DMS53 treated with DMSO at 0.1 percent for 48 hours (cell line): Measurements from ENCODE around the gene GNA12.

Experiments used
- DNase-seq: peaks from one replicate; lab custom pipeline; 2025; ENCODE audit not compliant: unreplicated experiment; lab: John Stamatoyannopoulos, UW

GNA12 gene

DNA sequence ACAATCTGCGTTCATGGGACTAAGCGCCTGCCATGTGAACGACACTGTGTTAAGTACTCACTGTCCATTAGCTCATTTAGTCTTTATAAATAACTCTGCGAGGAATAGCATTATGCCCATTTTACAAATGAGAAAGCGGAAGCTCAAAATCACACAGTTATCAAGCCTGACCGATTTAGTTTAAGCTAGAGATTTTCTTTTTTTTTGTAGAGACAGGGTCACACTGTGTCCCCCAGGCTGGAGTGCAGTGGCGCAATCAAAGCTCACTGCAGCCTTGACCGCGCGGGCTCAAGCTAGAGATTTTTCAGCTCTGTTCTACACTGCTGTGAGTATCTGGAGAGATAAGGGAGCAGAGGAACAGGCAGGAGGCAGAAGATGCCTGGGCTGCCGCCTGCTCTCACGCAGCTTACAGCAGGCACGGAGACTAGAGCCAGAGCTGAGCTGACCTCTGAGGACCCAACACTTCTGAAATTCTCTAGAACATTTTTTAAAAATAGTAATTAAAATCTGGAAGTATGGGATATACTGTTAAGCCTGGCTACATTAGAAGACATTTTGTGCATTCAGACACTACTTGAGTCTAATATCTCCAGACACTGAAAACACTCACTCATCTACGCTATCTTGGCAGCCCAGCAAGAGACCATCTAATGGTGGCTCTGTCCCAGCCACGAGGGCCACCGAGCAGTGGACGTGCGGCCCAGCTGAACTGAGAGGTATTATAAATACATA is 38.7 kb downstream of the GNA12 start:
- no peak for DNase-seq

DNA sequence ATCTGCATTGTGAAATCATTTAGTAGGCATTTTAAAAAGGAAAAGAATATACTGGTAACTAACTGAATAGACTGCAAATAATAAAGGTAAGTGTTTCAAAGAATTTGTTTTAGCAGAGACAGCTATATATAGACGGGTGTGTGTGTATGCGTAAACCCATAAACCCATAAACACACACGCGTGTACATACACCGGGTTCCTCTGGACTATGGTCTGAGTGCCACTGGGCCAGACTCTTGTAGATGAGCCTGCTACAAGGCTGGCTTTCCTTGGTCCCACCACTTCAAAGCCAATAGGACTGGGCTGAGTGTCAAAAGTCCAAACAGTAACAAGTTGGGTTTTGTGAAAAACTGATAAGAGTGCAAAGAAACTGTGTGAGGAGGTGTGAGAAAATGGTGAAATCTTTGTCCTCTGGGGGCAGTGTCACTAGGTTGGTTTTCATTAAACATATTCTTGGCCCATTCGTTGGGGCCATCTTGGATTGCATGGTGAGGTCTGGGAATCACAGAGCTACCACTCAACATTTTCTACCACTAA is 39.8 kb downstream of the GNA12 start:
- DNase-seq = no peak

DNA sequence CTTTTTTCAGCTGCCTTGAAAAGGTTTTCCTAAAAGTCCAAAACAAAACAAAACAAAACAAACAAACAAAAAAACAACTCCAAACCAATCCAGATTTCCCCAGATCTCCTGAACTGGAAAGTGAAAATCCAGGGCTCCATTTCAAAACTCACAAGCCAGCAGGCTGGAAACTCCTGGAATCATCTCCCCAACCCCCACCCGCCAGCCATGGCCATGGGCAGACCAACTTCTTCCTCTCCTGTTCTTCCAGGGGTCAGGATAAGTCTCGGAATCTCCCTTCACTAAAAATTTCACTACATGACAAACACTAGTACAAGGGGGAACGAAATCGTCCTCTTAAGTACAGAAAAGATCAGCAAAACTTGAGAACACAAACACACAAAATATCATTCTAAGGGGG is 40.4 kb downstream of the GNA12 start:
- no peak for DNase-seq

DNA sequence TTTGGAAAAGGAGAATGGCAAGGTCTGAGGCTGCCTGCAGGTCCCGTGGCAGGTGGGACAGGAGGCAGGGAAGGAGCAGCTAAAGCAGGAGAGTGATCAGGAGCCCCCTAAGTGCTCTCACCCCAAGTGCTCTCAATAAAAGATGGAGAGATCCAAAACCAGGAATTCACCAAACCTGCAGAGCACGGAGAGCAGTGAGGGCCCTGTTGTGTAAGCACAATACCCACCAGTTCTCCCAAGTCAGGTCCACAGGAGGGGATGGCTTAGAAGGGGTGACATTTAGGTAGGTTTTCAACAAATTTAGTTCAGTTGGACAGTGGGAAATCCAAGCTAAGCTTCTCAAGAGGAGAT is 40.8 kb downstream of the GNA12 start:
- DNase-seq = no peak

DNA sequence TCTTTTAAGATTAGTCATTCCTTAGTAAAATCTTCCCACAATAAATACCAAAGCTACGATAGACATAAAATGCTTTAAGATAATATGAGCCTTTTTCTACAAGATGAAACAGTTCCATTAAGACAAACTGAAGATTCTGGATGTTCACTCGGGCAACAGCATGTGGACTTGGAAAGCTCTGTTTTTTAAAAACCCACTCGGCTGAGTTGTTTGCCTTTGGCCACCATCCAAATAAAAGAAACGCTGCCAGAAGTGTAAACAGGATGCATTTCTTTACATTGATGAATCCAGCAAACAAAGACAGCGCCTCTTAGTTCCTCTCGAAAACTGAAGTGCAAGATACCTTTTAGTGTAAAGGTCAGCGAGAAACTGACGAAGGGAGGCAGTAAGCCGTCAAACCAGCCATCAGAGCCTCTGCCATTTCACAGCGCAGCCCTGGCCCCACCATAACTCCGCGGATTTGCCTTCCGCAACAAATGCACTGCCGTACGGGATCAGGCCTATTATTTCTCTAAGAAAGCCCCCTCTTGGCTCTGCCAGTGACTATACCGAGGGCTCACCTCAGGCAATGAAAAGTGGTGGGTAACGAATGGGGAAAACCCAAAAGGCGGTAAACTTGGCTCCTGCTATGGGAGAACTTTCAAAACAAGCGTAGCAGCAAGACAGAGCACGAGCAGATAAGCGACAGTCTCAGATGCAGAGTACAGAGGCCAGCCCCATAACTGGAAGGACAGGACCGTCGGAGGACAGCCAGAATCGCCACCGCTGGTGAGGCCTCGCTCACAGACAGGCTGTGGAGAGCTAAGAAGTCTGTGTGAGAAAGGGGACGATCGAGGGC is 41.4 kb downstream of the GNA12 start:
- DNase-seq = peak; percentile 97

DNA sequence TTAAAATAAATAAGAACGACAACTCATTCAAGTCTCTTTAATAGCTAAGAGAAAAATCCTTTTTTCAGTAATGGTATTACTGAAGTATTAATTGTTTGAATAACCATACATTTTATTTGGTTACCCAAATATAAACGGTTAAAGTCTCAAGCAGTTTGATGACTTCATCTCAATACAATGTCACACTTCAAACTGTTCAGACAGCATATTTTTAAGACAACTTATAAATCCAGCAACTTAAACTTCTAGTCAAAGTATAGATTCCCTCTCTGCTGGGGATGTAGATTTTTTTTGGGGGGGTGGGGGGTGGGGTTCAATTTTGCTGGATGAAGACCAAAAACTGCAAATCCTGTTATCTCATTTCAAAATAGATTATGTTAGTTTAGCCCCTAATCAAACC is 42.0 kb downstream of the GNA12 start:
- no peak for DNase-seq

DNA sequence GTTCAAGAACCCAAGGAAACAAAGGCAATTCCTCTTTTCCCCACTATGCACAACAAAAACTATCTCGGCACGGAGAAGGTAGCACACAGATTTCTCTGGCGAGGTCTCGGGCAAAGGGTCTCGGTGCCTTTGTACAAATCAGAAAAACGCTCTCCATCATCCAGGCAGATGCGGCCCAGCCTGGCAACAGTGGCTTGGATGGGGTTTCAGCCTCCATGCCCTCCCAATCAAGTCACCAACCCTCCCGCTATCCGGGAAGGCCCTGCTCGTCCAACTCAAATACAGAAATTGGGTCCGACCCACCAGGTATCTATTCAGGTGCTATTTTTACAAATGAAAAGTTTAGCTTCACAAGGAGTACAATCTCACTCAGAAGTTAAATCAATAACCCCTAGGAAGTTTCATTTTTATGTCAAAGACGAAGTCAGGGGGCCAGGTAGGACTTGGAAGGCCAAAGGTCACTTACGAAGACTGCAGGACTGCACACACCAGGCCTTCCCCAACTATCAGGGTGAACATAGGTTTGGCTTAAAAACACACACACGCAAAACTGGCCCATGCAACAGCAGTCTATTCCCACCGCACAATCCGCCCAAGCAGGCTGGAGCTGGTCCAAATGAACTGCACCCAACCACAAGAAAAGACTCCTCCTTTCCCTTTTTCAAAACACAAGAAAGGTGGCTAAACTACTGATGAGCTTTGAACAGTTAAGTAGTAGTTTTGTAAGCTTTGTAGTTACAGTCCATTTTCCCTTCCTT is 43.0 kb downstream of the GNA12 start:
- DNase-seq = no peak

DNA sequence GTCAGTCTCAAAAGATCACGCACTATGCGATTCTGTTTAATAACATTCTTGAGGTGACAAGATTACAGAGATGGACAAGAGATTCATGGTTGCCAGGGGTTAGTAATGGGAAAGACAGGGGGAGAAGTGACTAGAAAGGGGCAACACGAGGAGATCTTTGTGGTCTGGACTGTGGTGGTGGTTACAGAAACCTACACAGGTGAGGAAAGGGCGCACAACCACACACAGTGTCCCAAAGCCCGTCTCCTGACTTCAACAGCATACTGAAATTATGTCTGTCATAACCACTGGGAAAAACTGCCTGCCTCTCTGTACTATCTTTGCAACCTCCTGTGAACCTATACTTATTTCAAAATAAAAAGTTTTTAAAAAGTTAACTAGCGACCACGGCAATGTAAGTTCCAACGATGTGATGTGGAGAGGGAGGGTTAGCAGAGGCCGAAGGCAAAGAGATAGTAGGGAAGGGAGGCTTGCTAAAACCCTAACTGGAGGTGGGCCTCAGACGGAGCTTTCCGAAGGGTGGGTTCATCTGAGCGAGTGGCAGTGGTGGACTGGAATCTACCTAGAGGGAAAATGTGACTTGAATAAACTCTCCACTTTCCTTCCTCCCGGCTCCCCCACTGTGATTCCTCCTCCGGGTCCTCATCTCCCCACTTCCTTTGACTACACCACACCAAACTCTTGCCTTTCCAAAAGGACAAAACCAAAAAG is 43.7 kb downstream of the GNA12 start:
- DNase-seq = no peak

DNA sequence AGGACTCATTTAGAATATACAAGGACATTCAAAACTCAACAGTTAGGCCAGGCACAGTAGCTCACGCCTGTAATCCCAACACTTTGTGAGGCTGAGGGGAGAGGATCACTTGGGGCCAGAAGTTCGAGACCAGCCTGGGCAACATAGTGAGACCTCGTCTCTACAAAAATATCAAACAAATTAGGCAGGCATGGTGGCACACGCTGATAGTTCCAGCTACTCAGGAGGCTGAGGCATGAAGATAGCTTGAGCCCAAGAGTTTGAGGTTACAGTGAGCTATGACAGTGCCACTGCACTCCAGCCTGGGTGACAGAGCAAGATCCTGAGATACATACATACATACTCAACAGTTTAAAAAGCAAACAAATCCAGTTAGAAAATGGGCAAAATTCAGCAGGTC is 44.9 kb downstream of the GNA12 start:
- no peak for DNase-seq

DNA sequence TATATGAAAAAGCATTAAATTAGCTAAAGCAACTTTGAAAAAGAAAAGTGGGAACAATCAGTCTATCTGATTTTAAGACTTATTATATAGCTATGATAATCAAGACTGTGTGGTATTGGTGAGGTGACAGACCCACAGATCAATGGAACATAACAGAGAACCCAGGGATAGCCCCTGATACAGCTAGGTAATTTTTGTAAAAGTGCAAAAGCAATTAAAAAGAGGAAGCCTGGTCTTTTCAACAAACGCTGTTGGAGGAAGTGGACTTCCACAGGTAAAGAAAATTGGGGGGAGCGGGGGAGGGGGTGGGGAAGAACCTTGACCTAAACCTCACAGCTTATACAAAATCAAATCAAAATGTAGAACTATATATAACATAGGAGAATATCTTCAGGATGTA is 45.4 kb downstream of the GNA12 start:
- DNase-seq = no peak

DNA sequence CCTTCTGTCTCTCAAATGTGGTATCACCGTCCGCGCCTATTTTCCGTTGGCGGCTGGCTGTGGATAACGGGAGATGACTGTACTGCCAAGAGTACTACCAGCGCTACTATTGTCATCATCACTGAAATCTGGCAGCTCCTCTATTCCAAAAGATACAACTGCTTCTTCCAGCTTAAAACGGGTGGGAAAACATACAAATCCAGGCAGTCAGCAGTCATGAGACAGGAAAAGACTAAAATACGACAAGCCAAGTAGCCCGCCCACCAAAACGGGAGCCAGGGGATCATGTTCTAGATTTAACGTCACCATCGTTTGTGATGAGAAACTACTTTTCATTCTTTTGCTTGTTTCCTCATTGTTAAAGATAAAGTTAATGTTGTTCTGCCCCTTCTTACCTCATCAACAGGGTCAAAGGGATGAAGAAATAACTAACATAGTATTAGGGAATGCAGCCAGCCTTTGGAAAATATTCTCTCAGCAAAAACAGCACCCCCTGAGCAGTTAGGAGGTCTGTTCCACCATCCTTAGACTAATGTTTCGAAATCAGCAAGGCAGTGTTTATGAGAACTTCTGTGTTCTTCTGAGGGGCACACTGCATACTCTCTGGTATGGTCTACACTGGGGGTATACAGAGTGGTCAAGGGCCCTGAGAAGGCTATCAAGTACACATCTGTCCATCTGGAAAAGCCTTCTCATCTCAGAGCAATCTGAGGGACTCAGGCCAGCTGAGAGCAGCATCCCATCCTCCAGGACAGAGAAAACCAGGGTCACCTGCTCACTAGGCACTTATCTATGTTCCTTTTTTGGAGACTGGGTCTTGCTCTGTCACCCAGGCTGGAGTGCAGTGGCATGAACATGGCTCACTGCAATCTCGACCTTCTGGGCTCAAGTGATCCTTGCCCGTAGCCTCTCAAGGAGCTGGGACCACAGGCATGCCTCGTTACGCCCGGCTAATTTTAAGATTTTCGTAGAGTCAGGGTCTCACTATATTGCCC is 47.5 kb downstream of the GNA12 start:
- DNase-seq = no peak

DNA sequence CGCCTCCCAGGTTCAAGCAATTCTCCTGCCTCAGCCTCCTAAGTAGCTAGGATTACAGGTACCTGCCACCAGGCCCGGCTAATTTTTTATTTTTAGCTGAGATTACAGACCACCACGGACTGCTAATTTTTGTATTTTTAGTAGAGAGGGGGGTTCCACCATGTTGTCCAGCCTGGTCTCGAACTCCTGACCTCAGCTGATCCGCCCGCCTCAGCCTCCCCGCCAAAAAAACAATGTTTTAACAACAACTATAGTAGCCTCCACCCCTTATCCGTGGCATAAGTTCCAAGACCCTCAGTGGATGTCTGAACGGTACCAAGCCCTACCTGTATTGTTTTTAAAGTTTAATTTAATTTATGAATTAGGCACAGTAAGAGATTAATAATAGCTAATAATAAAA is 48.2 kb downstream of the GNA12 start:
- DNase-seq = no peak

DNA sequence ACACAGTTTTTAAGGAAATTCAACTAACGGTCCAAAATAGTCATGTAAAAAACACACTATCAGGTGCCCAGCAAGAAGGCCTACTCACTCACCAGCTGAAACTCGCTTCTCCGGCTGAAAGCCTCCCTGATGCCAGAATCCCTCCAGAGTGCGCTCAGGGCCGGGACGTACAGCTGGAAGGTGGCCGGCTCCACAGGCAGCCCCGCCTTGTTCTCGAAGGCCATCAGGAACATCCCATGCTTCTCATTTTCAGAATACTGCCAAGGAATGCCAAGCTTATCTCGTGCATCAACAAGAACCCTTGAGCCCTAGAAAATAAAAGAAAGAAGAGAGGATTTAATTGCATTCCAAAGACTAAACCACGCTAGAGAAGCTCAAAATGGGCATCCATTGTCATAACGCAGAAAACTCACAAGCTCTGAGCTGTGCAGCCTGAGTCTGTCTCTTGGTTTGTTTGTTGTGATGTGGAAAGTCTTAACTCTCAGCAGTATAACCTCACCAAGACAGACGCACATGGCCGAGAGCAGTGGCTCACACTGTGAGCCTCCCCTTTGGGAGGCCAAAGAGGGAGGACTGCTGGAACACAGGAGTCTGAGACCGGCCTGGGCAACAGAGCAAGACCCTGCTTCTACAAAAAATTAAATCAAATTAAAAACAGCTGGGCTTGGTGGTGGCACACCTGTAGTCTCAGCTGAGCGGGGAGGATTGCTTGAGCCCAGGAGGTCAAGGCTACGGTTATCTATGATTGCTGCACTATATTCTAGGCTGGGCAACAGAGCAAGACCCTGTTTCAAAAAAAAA is 49.1 kb downstream of the GNA12 start:
- DNase-seq = no peak

DNA sequence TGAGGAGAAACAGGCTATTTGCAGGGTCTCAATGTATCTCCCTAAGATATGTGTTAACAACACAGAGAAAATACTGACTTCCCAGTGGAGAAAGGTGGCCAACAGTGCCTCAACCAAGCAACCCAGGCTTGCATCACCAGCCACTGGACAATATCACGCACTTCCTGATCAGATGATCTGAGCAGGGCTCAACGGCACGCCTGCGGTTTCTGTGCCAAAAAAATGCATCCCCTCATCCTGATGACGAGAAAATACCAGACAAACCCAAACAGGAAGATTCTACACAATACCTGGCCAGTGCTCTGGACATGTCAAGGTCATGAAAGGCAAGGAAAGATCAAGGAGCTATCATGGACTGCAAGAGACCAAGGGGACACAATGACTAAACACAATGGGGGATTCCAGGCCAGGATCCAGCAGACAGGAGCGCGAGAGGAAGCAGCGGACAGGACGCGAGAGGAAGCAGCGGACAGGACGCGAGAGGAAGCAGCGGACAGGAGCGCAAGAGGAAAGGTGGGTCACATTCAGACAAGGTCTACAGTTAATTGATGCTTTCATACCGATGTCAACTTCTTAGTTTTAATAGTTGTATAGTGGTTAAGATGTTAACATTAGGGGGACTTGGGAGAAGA is 51.1 kb downstream of the GNA12 start:
- no peak for DNase-seq

DNA sequence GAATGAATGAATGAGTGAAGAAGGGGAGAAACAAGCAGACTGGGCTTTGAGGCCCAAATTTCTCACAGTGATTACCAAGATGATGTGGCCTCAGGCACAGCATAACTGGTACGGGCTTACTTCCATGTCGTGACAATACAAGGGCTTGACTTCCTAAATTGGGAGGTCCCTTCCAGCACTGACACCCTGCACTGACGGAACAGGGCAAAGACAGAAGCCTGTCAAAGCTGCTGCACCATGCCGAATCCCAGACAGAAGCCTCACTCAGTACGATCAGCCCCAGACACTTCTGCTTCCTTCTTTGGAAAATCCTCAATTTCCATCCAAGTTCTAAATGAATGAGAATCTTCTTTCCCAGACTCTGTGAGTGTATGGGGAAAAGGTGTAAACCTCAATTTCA is 51.9 kb downstream of the GNA12 start:
- no peak for DNase-seq

DNA sequence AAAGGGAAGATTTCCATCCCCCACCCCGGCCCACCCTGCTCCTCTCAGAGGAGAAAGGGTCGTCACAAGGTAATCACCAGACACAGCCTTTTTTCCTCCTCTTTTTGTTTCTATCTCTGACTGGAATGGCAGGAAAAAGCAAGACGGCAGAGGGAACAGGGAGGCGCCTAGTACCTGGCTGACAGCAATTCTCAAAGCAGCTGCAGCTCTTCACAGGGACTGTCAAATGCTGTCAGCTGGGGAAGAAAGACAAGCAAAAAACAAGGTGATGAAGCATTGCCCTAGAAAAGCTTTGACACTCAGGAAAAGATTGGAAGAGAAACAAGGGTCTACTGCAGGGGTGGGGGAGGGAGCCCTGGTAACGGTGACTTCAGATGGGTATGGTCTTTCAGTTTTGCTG is 52.7 kb downstream of the GNA12 start:
- DNase-seq = no peak

DNA sequence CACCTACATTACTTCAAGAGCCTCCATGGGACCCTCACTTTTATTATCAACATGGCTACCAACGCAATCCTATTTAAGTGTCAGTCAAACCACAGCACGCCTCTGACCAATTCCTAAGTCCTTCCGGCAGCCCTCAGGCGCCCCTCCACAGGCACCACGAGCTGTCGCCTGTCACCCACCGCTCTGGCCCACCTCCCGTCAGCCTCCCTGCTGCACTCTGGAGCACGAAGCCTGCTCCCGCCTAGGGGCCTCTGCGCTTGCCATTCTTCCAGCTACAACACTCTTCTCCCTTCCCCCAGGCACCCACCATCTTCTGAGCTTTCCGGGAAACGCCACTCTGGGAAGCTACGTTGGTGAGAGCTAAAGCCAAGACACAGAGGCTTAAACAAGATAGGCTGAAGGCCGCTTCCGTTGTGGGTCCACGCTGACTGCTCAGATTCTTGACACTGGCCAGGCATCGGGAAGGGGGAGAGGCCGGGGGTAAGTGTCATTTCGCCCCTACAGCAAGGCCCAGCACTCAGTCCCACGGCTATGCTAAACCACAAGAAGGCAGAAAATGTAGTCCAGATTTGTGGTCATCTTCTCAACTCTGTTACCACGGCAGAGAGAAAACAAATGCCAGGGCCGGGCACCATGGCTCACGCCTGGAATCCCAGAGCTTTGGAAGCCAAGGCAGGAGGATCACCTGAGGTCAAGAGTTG is 56.7 kb downstream of the GNA12 start:
- DNase-seq = no peak

DNA sequence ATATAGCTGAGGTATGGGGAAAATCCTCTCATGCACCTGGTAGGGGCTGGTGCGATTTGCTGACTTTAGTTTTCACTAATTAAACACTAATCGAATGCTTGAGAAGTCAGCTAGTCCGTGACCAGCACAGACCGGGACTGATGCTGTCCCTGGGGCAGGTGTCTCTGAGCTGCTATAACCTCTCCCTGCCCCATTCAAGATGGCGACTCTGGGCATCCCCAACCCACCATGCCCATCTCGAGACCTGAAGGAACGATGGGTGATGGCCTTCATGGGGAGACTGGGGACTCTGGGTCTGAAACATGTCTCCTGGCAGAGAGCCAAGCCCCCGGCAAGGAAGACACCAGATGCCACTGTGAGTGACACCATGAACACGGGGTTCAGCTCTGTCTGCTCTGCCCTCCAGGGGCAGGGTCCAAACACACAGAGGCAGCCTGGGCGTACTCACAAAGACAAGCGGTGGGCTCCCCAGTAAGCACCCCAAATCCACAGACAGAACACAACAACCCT is 57.4 kb downstream of the GNA12 start:
- DNase-seq = no peak
